DND-41 (cell line): Measurements from ENCODE around the gene TSC22D1.
A peak's percentile ranks its signal among the peaks of the same experiment; 100 is the strongest.

Experiments used
- EZH2 ChIP-seq: IDR thresholded peaks from 3 replicates; pipeline ENCODE4 v1.6.1; 2012; ENCODE audit warnings: borderline replicate concordance, low read depth, mild to moderate bottlenecking, moderate library complexity, low read length, inconsistent platforms; ENCODE audit not compliant: severe bottlenecking
- TF ChIP-seq, protein P1 (sequence below): IDR thresholded peaks from 2 replicates; pipeline ENCODE4 v1.5.1; 2012; ENCODE audit warnings: borderline replicate concordance, low read length, moderate library complexity, mild to moderate bottlenecking; ENCODE audit not compliant: poor library complexity, severe bottlenecking; ENCODE audit errors: extremely low read depth

DNA sequence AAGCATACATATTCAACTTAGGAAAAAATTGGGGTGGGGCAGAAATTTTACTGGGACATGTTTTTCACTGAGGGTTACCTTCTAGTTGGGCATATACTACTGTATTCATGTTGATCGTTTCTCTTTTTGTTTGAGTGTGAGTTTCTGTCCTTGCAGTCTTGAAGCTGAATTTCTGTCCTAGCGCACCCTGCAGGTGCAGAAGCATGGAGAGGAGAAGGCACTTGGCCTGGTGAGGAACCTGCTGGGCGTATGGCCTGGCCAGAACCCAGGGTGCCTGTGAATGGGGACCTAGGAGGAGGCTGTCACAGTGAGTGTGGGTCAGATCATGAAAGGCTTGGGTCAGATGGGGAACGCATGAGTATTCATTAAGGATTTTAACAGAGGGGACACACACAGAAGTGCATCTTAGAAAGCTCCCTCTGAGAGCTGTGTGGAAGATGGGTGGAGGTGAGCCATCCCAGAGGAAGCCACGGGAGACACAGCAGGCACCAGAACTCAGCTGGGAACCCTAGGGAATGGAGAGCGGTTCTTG is 165.7 kb downstream of the TSC22D1 start:
- TF ChIP-seq, protein P1, sequence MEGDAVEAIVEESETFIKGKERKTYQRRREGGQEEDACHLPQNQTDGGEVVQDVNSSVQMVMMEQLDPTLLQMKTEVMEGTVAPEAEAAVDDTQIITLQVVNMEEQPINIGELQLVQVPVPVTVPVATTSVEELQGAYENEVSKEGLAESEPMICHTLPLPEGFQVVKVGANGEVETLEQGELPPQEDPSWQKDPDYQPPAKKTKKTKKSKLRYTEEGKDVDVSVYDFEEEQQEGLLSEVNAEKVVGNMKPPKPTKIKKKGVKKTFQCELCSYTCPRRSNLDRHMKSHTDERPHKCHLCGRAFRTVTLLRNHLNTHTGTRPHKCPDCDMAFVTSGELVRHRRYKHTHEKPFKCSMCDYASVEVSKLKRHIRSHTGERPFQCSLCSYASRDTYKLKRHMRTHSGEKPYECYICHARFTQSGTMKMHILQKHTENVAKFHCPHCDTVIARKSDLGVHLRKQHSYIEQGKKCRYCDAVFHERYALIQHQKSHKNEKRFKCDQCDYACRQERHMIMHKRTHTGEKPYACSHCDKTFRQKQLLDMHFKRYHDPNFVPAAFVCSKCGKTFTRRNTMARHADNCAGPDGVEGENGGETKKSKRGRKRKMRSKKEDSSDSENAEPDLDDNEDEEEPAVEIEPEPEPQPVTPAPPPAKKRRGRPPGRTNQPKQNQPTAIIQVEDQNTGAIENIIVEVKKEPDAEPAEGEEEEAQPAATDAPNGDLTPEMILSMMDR: peak; percentile 30
- TF ChIP-seq EZH2: no peak
